Measurements from ENCODE around the gene C8G. TPM values are rescaled to one million over a fixed set of nuclear protein-coding genes. Genes with fewer than 3 reads are reported as not detected.

Gene C8G
- polyA plus RNA-seq: 1 to 10 TPM; 1.7 to 5.1 (median 2.1) TPM

GRCh38 chr9:136944519-136945332 is at the start of gene C8G, which contains the start of gene FBXW5:
Gene C8G (plus strand): TSS chr9:136945243. CDS start chr9:136945321, 78 bp downstream.
Gene FBXW5 (minus strand): TSS chr9:136944738. CDS start chr9:136944083, 655 bp downstream.
- DNase-seq: peak; percentile 97 to 98 (median 98)
- peak within 1 kb of the TSS; percentile 30 to 87 (median 55) for H3K27ac Mint-ChIP-seq
- peaks cover 16 to 32% of the 10 kb centered on the region in 2 donors for H3K4me1 Mint-ChIP-seq
- H3K9me3 Mint-ChIP-seq: no peaks in the 10 kb centered on the region
- no peaks in the 10 kb centered on the region for H3K36me3 Mint-ChIP-seq
- H3K4me3 Mint-ChIP-seq: peak within 1 kb of the TSS; percentile 74 to 84 (median 77)
- H3K27me3 Mint-ChIP-seq (ENCODE audit: low read depth in 3 of 3): peaks cover 8 to 12% (median 10%) of the 10 kb centered on the region in 3 donors

GRCh38 chr9:136896027-136896426 is 49.0 kb upstream of the C8G start:
- peaks cover 16 to 22% of the 10 kb centered on the region in 2 donors for H3K4me1 Mint-ChIP-seq
- peaks cover 3 to 6% (median 4%) of the 10 kb centered on the region in 3 donors for H3K36me3 Mint-ChIP-seq
- peak overlapping the region in 1 of 6 donors; percentile 55 for H3K27ac Mint-ChIP-seq
- H3K27me3 Mint-ChIP-seq (ENCODE audit: low read depth in 3 of 3): peaks cover 0 to 2% (median 1%) of the 10 kb centered on the region in 3 donors
- DNase-seq: no peak
- no peaks in the 10 kb centered on the region for H3K9me3 Mint-ChIP-seq
- H3K4me3 Mint-ChIP-seq: no peak overlapping the region

- DNase-seq: no peak
- Mint-ChIP-seq H3K27me3 (ENCODE audit: low read depth in 3 of 3) (peaks cover 0 to 2% (median 0%) of the 10 kb centered on the region in 3 donors), H3K4me1 (peaks cover 35 to 42% of the 10 kb centered on the region in 2 donors), H3K36me3 (peaks cover 3 to 9% (median 4%) of the 10 kb centered on the region in 3 donors), H3K9me3 (no peaks in the 10 kb centered on the region), H3K27ac (peak overlapping the region in 1 of 6 donors; percentile 51), H3K4me3 (no peak overlapping the region)
These were observed 46.5 kb upstream of the C8G start for GRCh38 chr9:136898483-136899100.

GRCh38 chr9:136899196-136899595 is 45.8 kb upstream of the C8G start:
- Mint-ChIP-seq H3K4me3 (no peak overlapping the region), H3K4me1 (peaks cover 36 to 41% of the 10 kb centered on the region in 2 donors), H3K9me3 (no peaks in the 10 kb centered on the region), H3K27ac (peak overlapping the region in 1 of 6 donors; percentile 34), H3K36me3 (peaks cover 3 to 9% (median 4%) of the 10 kb centered on the region in 3 donors), H3K27me3 (ENCODE audit: low read depth in 3 of 3) (peaks cover 0 to 2% (median 0%) of the 10 kb centered on the region in 3 donors)
- DNase-seq: no peak

GRCh38 chr9:136900556-136900955 is 44.5 kb upstream of the C8G start:
- Mint-ChIP-seq H3K4me1 (peaks cover 32 to 35% of the 10 kb centered on the region in 2 donors), H3K27ac (peak overlapping the region in 4 of 6 donors; percentile 40 to 85 (median 84)), H3K27me3 (ENCODE audit: low read depth in 3 of 3) (peaks cover 0 to 2% (median 0%) of the 10 kb centered on the region in 3 donors), H3K9me3 (no peaks in the 10 kb centered on the region), H3K4me3 (no peak overlapping the region), H3K36me3 (peaks cover 3 to 9% (median 4%) of the 10 kb centered on the region in 3 donors)
- DNase-seq: no peak

- Mint-ChIP-seq H3K4me3 (peak overlapping the region in 2 of 5 donors; percentile 21 to 73), H3K27me3 (ENCODE audit: low read depth in 3 of 3) (peaks cover 0 to 2% (median 0%) of the 10 kb centered on the region in 3 donors), H3K36me3 (peaks cover 3 to 10% (median 4%) of the 10 kb centered on the region in 3 donors), H3K4me1 (peaks cover 32 to 35% of the 10 kb centered on the region in 2 donors), H3K9me3 (no peaks in the 10 kb centered on the region), H3K27ac (peak overlapping the region; percentile 84 to 93 (median 87))
- DNase-seq: no peak
These were observed 44.0 kb upstream of the C8G start for GRCh38 chr9:136900988-136901515.

- Mint-ChIP-seq H3K4me3 (peak overlapping the region in 3 of 5 donors; percentile 21 to 73 (median 36)), H3K27ac (peak overlapping the region; percentile 84 to 93 (median 87)), H3K9me3 (no peaks in the 10 kb centered on the region), H3K27me3 (ENCODE audit: low read depth in 3 of 3) (peaks cover 0 to 2% (median 0%) of the 10 kb centered on the region in 3 donors), H3K4me1 (peaks cover 32 to 33% of the 10 kb centered on the region in 2 donors), H3K36me3 (peaks cover 3 to 13% (median 4%) of the 10 kb centered on the region in 3 donors)
- DNase-seq: peak in 2 of 3 donors; percentile 22 to 37
These were observed 43.4 kb upstream of the C8G start for GRCh38 chr9:136901516-136902258.

GRCh38 chr9:136902259-136902821 is 42.7 kb upstream of the C8G start:
- no peaks in the 10 kb centered on the region for H3K9me3 Mint-ChIP-seq
- H3K4me1 Mint-ChIP-seq: peaks cover 27 to 28% of the 10 kb centered on the region in 2 donors
- H3K27me3 Mint-ChIP-seq (ENCODE audit: low read depth in 3 of 3): no peaks in the 10 kb centered on the region

GRCh38 chr9:136903041-136903554 is 41.9 kb upstream of the C8G start:
- Mint-ChIP-seq H3K4me1 (peaks cover 27 to 28% of the 10 kb centered on the region in 2 donors), H3K4me3 (peak overlapping the region in 4 of 5 donors; percentile 7 to 32 (median 10)), H3K36me3 (peaks cover 3 to 13% (median 4%) of the 10 kb centered on the region in 3 donors), H3K27me3 (ENCODE audit: low read depth in 3 of 3) (no peaks in the 10 kb centered on the region), H3K9me3 (no peaks in the 10 kb centered on the region), H3K27ac (peak overlapping the region; percentile 58 to 93 (median 84))
- DNase-seq: peak in 2 of 3 donors; percentile 30 to 33

More at GRCh38 chr9:136902259-136902821, 42.7 kb upstream of the C8G start:
- Mint-ChIP-seq H3K4me3 (peak overlapping the region; percentile 36 to 73 (median 50)), H3K27ac (peak overlapping the region; percentile 84 to 93 (median 87)), H3K36me3 (peaks cover 3 to 13% (median 4%) of the 10 kb centered on the region in 3 donors)
- peak; percentile 62 to 67 (median 64) for DNase-seq

GRCh38 chr9:136906266-136906665 is 38.8 kb upstream of the C8G start:
- peaks cover 0 to 2% (median 0%) of the 10 kb centered on the region in 3 donors for H3K27me3 Mint-ChIP-seq (ENCODE audit: low read depth in 3 of 3)
- H3K27ac Mint-ChIP-seq: peak overlapping the region in 1 of 6 donors; percentile 32
- no peak overlapping the region for H3K4me3 Mint-ChIP-seq
- DNase-seq: no peak
- no peaks in the 10 kb centered on the region for H3K9me3 Mint-ChIP-seq
- peaks cover 0 to 14% (median 4%) of the 10 kb centered on the region in 3 donors for H3K36me3 Mint-ChIP-seq
- peaks cover 24 to 28% of the 10 kb centered on the region in 2 donors for H3K4me1 Mint-ChIP-seq

- Mint-ChIP-seq H3K4me1 (peaks cover 14 to 18% of the 10 kb centered on the region in 2 donors), H3K4me3 (no peak overlapping the region), H3K27ac (peak overlapping the region in 1 of 6 donors; percentile 70), H3K36me3 (peaks cover 0 to 11% (median 4%) of the 10 kb centered on the region in 3 donors), H3K9me3 (no peaks in the 10 kb centered on the region), H3K27me3 (ENCODE audit: low read depth in 3 of 3) (peaks cover 0 to 2% (median 0%) of the 10 kb centered on the region in 3 donors)
- no peak for DNase-seq
These were observed 37.8 kb upstream of the C8G start for GRCh38 chr9:136907011-136907914.

All from immature natural killer cell (primary cell).